Brain microvascular endothelial cell (primary cell): ENCODE measurements around the gene ZFYVE9.

Experiments used
- DNase-seq: peaks from one replicate; pipeline ENCODE4 v3.0.0-alpha.2; 2020
- H3K27ac ChIP-seq: fragments of 250-450 bp; sonication (Bioruptor Pico); 2 replicates; pipeline ENCODE4 v1.5.1; 2020; ENCODE audit warnings: mild to moderate bottlenecking, moderate library complexity
- H3K27me3 ChIP-seq: fragments of 250-450 bp; sonication (Bioruptor Pico); replicated peaks from 2 replicates; pipeline ENCODE4 v1.5.1; 2020; ENCODE audit warnings: mild to moderate bottlenecking
- H3K36me3 ChIP-seq: fragments of 250-450 bp; sonication (Bioruptor Pico); replicated peaks from 2 replicates; pipeline ENCODE4 v1.5.1; 2020; ENCODE audit warnings: mild to moderate bottlenecking
- H3K4me3 ChIP-seq: 2 replicates; pipeline ENCODE4 v1.5.1; 2011; ENCODE audit warnings: low read depth, mild to moderate bottlenecking, control low read depth, low read length, moderate library complexity
- in situ Hi-C: cut with HindIII; loops from 2 replicates; pipeline ENCODE4 v1.10.0; 2017; ENCODE audit warnings: low sequenced_read_pairs, low pct_ligation_motif_present
- TF ChIP-seq, protein P1 (sequence below): IDR thresholded peaks from 2 replicates; pipeline ENCODE4 v1.5.1; 2011; ENCODE audit warnings: low read depth, mild to moderate bottlenecking, moderate library complexity, low read length, control low read depth, inconsistent platforms; ENCODE audit errors: missing control alignments

ZFYVE9 gene

GRCh38 chr1:52239708-52240001, 97.8 kb downstream of the ZFYVE9 start:
- in situ Hi-C loops: no loop called here
- Histone ChIP-seq H3K36me3 (no peaks in the 10 kb centered on the region), H3K27ac (no peak overlapping the region), H3K27me3 (no peaks in the 10 kb centered on the region), H3K4me3 (no peak overlapping the region)
- DNase-seq: no peak
- TF ChIP-seq, protein P1, sequence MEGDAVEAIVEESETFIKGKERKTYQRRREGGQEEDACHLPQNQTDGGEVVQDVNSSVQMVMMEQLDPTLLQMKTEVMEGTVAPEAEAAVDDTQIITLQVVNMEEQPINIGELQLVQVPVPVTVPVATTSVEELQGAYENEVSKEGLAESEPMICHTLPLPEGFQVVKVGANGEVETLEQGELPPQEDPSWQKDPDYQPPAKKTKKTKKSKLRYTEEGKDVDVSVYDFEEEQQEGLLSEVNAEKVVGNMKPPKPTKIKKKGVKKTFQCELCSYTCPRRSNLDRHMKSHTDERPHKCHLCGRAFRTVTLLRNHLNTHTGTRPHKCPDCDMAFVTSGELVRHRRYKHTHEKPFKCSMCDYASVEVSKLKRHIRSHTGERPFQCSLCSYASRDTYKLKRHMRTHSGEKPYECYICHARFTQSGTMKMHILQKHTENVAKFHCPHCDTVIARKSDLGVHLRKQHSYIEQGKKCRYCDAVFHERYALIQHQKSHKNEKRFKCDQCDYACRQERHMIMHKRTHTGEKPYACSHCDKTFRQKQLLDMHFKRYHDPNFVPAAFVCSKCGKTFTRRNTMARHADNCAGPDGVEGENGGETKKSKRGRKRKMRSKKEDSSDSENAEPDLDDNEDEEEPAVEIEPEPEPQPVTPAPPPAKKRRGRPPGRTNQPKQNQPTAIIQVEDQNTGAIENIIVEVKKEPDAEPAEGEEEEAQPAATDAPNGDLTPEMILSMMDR: no peak

- no peaks in the 10 kb centered on the region for H3K36me3 ChIP-seq
- DNase-seq: no peak
- TF ChIP-seq, protein P1: no peak
- in situ Hi-C loops: no loop called here
- no peak overlapping the region for H3K27ac ChIP-seq
- no peaks in the 10 kb centered on the region for H3K27me3 ChIP-seq
- no peak overlapping the region for H3K4me3 ChIP-seq
Observed at GRCh38 chr1:52240592-52241210, 98.8 kb downstream of the ZFYVE9 start.

- no peak for DNase-seq
- Histone ChIP-seq H3K36me3 (no peaks in the 10 kb centered on the region), H3K27ac (no peak overlapping the region), H3K4me3 (no peak overlapping the region), H3K27me3 (no peaks in the 10 kb centered on the region)
- in situ Hi-C loops: no loop called here
- TF ChIP-seq, protein P1: no peak
Observed at GRCh38 chr1:52243221-52243987, 101.5 kb downstream of the ZFYVE9 start.

DNA sequence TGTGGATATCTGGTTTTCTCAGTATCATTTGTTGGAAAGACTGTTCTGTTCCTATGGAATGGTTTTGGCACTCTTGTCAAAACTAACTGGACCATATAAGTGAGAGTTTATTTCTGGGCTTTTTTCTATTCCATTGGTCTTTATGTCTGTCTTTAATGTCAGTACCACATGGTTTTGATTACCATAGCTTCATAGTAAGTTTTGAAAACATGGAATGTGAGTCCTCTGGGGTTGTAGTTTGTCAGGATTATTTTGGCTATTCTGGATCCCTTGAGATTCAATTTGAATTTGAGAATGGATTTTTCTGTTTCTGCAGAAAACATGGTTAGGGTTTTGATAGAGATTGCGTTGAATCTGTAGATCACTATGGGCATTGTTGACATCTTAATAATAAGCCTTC, 107.9 kb downstream of the ZFYVE9 start:
- H3K27me3 ChIP-seq: no peaks in the 10 kb centered on the region

DNA sequence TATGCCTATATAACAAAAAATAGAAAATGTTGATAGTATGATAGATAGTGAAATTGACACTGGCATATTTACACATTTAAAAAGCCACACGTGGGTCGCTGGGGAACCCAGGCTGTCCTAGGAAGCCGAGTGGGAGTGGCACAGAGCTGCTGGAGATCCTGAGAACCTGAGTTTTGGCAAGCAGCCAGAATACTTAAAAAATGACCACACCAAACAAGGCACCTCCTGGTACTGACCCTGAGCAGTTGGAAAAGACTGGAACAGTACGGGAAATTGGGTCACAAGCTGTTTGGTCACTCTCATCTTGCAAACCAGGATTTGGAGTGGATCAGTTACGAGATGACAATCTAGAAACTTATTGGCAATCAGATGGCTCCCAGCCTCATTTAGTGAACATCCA, 111.5 kb downstream of the ZFYVE9 start:
- in situ Hi-C loops: no loop called here
- TF ChIP-seq, protein P1: no peak
- Histone ChIP-seq H3K27me3 (no peaks in the 10 kb centered on the region), H3K4me3 (no peak overlapping the region), H3K27ac (no peak overlapping the region), H3K36me3 (no peaks in the 10 kb centered on the region)
- DNase-seq: no peak

More for the DNA sequence above, 107.9 kb downstream of the ZFYVE9 start:
- DNase-seq: no peak
- Histone ChIP-seq H3K4me3 (no peak overlapping the region), H3K36me3 (no peaks in the 10 kb centered on the region), H3K27ac (no peak overlapping the region)
- in situ Hi-C loops: no loop called here
- TF ChIP-seq, protein P1: no peak
